Endothelial cell of umbilical vein (primary cell): ENCODE data around the gene CNTN3. TPM values are rescaled to one million over a fixed set of nuclear protein-coding genes. Genes with fewer than 3 reads are reported as not detected.

ENCODE experiments used
- BruUV-seq: library from RNA; stranded (reverse); fragments of 400-500 nt; replicated peaks from 2 replicates; lab custom pipeline; 2021; lab: Mats Ljungman, UMichigan
- CTCF ChIA-PET: fragments of 300-600, 350-600 bp; sonication (Branson Sonifier 250); formaldehyde crosslinking; loops from one replicate; lab custom pipeline; 2021; ENCODE audit warnings: antibody characterized with exemption, inconsistent platforms; lab: Charles Lee
- POLR2A ChIA-PET: fragments of 300-600, 350-600 bp; sonication (Branson Sonifier 250); formaldehyde crosslinking; loops from one replicate; lab custom pipeline; 2021; ENCODE audit warnings: antibody characterized with exemption, inconsistent platforms; lab: Charles Lee
- DNase-seq: peaks from one replicate; pipeline ENCODE4 v3.0.0-alpha.2; 2011; ENCODE audit warnings: low read depth, low spot score
- FAIRE-seq: peaks from 2 replicates; lab custom pipeline; 2011; peaks lifted over from hg19 to GRCh38; lab: Jason Lieb, UNC
- H2AFZ ChIP-seq: 2 replicates; pipeline ENCODE4 v1.6.0; 2012; ENCODE audit warnings: low read depth, low read length, control low read depth, inconsistent platforms
- H3K27ac ChIP-seq: 2 replicates; pipeline ENCODE4 v1.5.1; 2011; ENCODE audit warnings: low read depth, mild to moderate bottlenecking, control low read depth, low read length, moderate library complexity; ENCODE audit not compliant: insufficient read depth
- H3K27me3 ChIP-seq, 2 experiments: 2 replicates each; pipeline versions ENCODE4 v1.6.0 to v1.6.1; 2011; ENCODE audit warnings: low read length in 2 of 2, mixed read lengths in 1 of 2; ENCODE audit not compliant: control insufficient read depth in 2 of 2, insufficient read depth in 2 of 2
- H3K36me3 ChIP-seq, 2 experiments: 2 replicates in 1 of 2; 3 replicates in 1 of 2; pipeline ENCODE4 v1.5.1; 2011; ENCODE audit warnings: low read length in 2 of 2, mild to moderate bottlenecking in 1 of 2, moderate library complexity in 1 of 2; ENCODE audit not compliant: control insufficient read depth in 2 of 2, insufficient read depth in 2 of 2; ENCODE audit errors: extremely low read depth in 1 of 2
- H3K4me1 ChIP-seq: 3 replicates; pipeline ENCODE4 v1.5.1; 2011; ENCODE audit warnings: mild to moderate bottlenecking, low read length; ENCODE audit not compliant: control insufficient read depth, insufficient read depth; ENCODE audit errors: extremely low read depth
- H3K4me2 ChIP-seq: 2 replicates; pipeline ENCODE4 v1.6.1; 2011; ENCODE audit warnings: low read length, control low read depth, mixed read lengths; ENCODE audit not compliant: insufficient read depth
- H3K4me3 ChIP-seq, 3 experiments: fragments of 200-600 bp in 1 of 3; sonication (generic), shearing (Covaris generic) in 1 of 3; replicated peaks in 1 of 3; 2 replicates each; pipeline ENCODE4 v1.5.1; 2011 to 2016; ENCODE audit warnings: control low read depth in 3 of 3, low read length in 3 of 3, mild to moderate bottlenecking in 2 of 3, inconsistent platforms in 1 of 3, low read depth in 1 of 3, moderate library complexity in 1 of 3; ENCODE audit not compliant: insufficient read depth in 1 of 3
- H3K79me2 ChIP-seq: 2 replicates; pipeline ENCODE4 v1.6.0; 2012; ENCODE audit warnings: low read length, inconsistent platforms; ENCODE audit not compliant: control insufficient read depth, insufficient read depth
- H3K9ac ChIP-seq: replicated peaks from 2 replicates; pipeline ENCODE3; 2011; ENCODE audit warnings: low read length, control low read depth; ENCODE audit not compliant: insufficient read depth; ENCODE audit errors: extremely low read depth
- H3K9me1 ChIP-seq: replicated peaks from 3 replicates; pipeline ENCODE4 v1.6.0; 2011; ENCODE audit warnings: mild to moderate bottlenecking, low read length; ENCODE audit not compliant: control insufficient read depth, insufficient read depth; ENCODE audit errors: extremely low read depth
- H3K9me3 ChIP-seq: replicated peaks from 2 replicates; pipeline ENCODE4 v1.5.1; 2012; ENCODE audit warnings: low read length, inconsistent platforms; ENCODE audit not compliant: control insufficient read depth, insufficient read depth
- H4K20me1 ChIP-seq: replicated peaks from 2 replicates; pipeline ENCODE3; 2011; ENCODE audit warnings: mild to moderate bottlenecking, low read length; ENCODE audit not compliant: control insufficient read depth, insufficient read depth; ENCODE audit errors: extremely low read depth
- CTCF ChIP-seq, 2 donors: IDR thresholded peaks; 1 replicate in 1 of 2; 2 replicates in 1 of 2; pipeline ENCODE4 v1.5.1; 2011; ENCODE audit warnings: low read length in 2 of 2, mild to moderate bottlenecking in 2 of 2, moderate library complexity in 2 of 2, control low read depth in 1 of 2, inconsistent platforms in 1 of 2, low read depth in 1 of 2; ENCODE audit not compliant: insufficient read depth in 1 of 2; ENCODE audit errors: extremely low read depth in 1 of 2
- EZH2 ChIP-seq: IDR thresholded peaks from 2 replicates; pipeline ENCODE4 v1.6.1; 2012; ENCODE audit warnings: borderline replicate concordance, low read depth, mild to moderate bottlenecking, moderate library complexity, low read length, inconsistent platforms; ENCODE audit not compliant: severe bottlenecking
- FOS ChIP-seq: IDR thresholded peaks from 2 replicates; pipeline ENCODE4 v1.6.1; 2011; ENCODE audit warnings: mild to moderate bottlenecking, low read length, moderate library complexity, borderline replicate concordance; ENCODE audit not compliant: insufficient read depth
- GATA2 ChIP-seq: IDR thresholded peaks from 2 replicates; pipeline ENCODE4 v1.7.0; 2011; ENCODE audit warnings: low read depth, mild to moderate bottlenecking, moderate library complexity, mixed read lengths, low read length; ENCODE audit not compliant: insufficient read length, insufficient read depth
- JUN ChIP-seq: IDR thresholded peaks from 2 replicates; pipeline ENCODE4 v1.6.1; 2011; ENCODE audit warnings: borderline replicate concordance, low read depth; ENCODE audit not compliant: insufficient read length, insufficient read depth
- MYC ChIP-seq: IDR thresholded peaks from one replicate; pipeline ENCODE4 v1.6.1; 2011; ENCODE audit warnings: mild to moderate bottlenecking, low read depth, low read length
- POLR2A ChIP-seq: IDR thresholded peaks from 2 replicates; pipeline ENCODE4 v1.6.1; 2012; ENCODE audit warnings: low read depth, mild to moderate bottlenecking, control low read depth, low read length
- POLR2AphosphoS5 ChIP-seq: IDR thresholded peaks from 2 replicates; pipeline ENCODE4 v1.6.1; 2012; ENCODE audit warnings: low read depth, mild to moderate bottlenecking, control low read depth, low read length, moderate library complexity; ENCODE audit not compliant: insufficient read depth
- dilution Hi-C: fragments of 300-500 bp; cut with MboI; formaldehyde crosslinking; loops from one replicate; pipeline ENCODE4 v1.15.0; 2019; ENCODE audit warnings: low sequenced_read_pairs; ENCODE audit not compliant: extremely low pct_ligation_motif_present
- intact Hi-C: fragments of 100-400 bp; cut with micrococcal nuclease; formaldehyde crosslinking; loops from one replicate; pipeline ENCODE4 v1.10.0; 2022
- polyA plus RNA-seq, 4 experiments: library from polyadenylated mRNA; depleted of rRNA in 3 of 4; stranded (reverse) in 3 of 4; unstranded in 1 of 4; fragments of >200 nt; gene quantifications; 2 replicates each; pipeline versions ENCODE4 v1.2.1 to v1.2.3, GENCODE V29; 2011 to 2012; ENCODE audit warnings: missing spikeins in 1 of 4
- total RNA-seq: library from RNA; stranded (reverse); gene quantifications from 2 replicates; pipeline ENCODE4 v1.2.3, GENCODE V29; 2021
- TF ChIP-seq, protein P1 (sequence below): IDR thresholded peaks from 2 replicates; pipeline ENCODE4 v1.6.1; 2011; ENCODE audit not compliant: insufficient read depth, insufficient read length

Gene CNTN3
- total and polyA plus RNA-seq, 2 donors (not counting 3 experiments of a cell fraction or from before 2014, with no cell fraction given), result 0.03 TPM; not detected in 1

- CTCF ChIA-PET, result no interaction called here
- Histone ChIP-seq H3K4me3 (no peak overlapping the region), H4K20me1 (no peaks in the 10 kb centered on the region), H3K9ac (no peak overlapping the region), H3K9me1 (no peaks in the 10 kb centered on the region), H3K27me3 (peaks cover 0 to 3% of the 10 kb centered on the region in 2 experiments), H3K79me2 (no peaks in the 10 kb centered on the region), H2AFZ (no peak overlapping the region), H3K36me3 (no peaks in the 10 kb centered on the region), H3K4me2 (no peak overlapping the region), H3K4me1 (no peaks in the 10 kb centered on the region), H3K9me3 (no peaks in the 10 kb centered on the region), H3K27ac (no peak overlapping the region)
- intact Hi-C loops, result no loop called here
- TF ChIP-seq, protein P1, sequence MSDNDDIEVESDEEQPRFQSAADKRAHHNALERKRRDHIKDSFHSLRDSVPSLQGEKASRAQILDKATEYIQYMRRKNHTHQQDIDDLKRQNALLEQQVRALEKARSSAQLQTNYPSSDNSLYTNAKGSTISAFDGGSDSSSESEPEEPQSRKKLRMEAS, result no peak
- no peak for TF ChIP-seq MYC
- TF ChIP-seq JUN, result no peak
- TF ChIP-seq EZH2, result no peak
- TF ChIP-seq FOS, result no peak
- no peak for TF ChIP-seq POLR2A
- TF ChIP-seq CTCF (IDR thresholded peaks at IDR 0.05; ENCODE audit: extremely low read depth in 1 of 2, insufficient read depth in 1 of 2, low read depth in 1 of 2, low read length in 2 of 2), result no peak
- no peak for TF ChIP-seq POLR2AphosphoS5
- no peak for TF ChIP-seq GATA2
- dilution Hi-C loops, result no loop called here
- FAIRE-seq (no peak), DNase-seq (no peak)
- no TSS peak for BruUV-seq
- POLR2A ChIA-PET, result no interaction called here
These were observed 845 bp downstream of the CNTN3 start for GRCh38 chr3:74613521-74614106.
